ENCODE measurements around the gene DMKN.

The DMKN gene

GRCh38 chr19:35539314-35539713 is 25.9 kb upstream of the DMKN start:
- no peak for DNase-seq (ENCODE audit: low read depth in 1 of 2, low spot score in 1 of 2)
- Histone ChIP-seq H3K27ac (replicated peaks) (no peak overlapping the region), H3K27me3 (ENCODE audit: insufficient read depth, poor library complexity, severe bottlenecking) (peaks cover 2% of the 10 kb centered on the region), H3K4me3 (replicated peaks; ENCODE audit: insufficient read depth, low read length) (no peak overlapping the region)
- TF ChIP-seq POLR2AphosphoS5 (IDR thresholded peaks at IDR 0.05; ENCODE audit: low read depth), result no peak
- no peak for TF ChIP-seq REST (IDR thresholded peaks at IDR 0.05; ENCODE audit: insufficient replicate concordance, low read depth)
- no peak for TF ChIP-seq GABPA (IDR thresholded peaks at IDR 0.05; ENCODE audit: low read depth)

GRCh38 chr19:35534803-35535480 is 21.5 kb upstream of the DMKN start:
- Histone ChIP-seq H3K27ac (replicated peaks) (no peak overlapping the region), H3K27me3 (ENCODE audit: insufficient read depth, poor library complexity, severe bottlenecking) (peaks cover 10% of the 10 kb centered on the region), H3K4me3 (replicated peaks; ENCODE audit: insufficient read depth, low read length) (no peak overlapping the region)
- DNase-seq (ENCODE audit: low read depth in 1 of 2, low spot score in 1 of 2), result no peak
- no peak for TF ChIP-seq POLR2AphosphoS5 (IDR thresholded peaks at IDR 0.05; ENCODE audit: low read depth)
- no peak for TF ChIP-seq REST (IDR thresholded peaks at IDR 0.05; ENCODE audit: insufficient replicate concordance, low read depth)
- no peak for TF ChIP-seq CTCF (IDR thresholded peaks at IDR 0.05; ENCODE audit: insufficient read depth, low read length)
- no peak for TF ChIP-seq SPI1 (IDR thresholded peaks at IDR 0.05; ENCODE audit: borderline replicate concordance, low read depth)
- no peak for TF ChIP-seq GABPA (IDR thresholded peaks at IDR 0.05; ENCODE audit: low read depth)

- Histone ChIP-seq H3K4me3 (replicated peaks; ENCODE audit: insufficient read depth, low read length) (no peak overlapping the region), H3K27ac (replicated peaks) (no peak overlapping the region), H3K27me3 (ENCODE audit: insufficient read depth, poor library complexity, severe bottlenecking) (peaks cover 15% of the 10 kb centered on the region)
- no peak for TF ChIP-seq REST (IDR thresholded peaks at IDR 0.05; ENCODE audit: insufficient replicate concordance, low read depth)
- TF ChIP-seq CTCF (IDR thresholded peaks at IDR 0.05; ENCODE audit: insufficient read depth, low read length), result no peak
- TF ChIP-seq GABPA (IDR thresholded peaks at IDR 0.05; ENCODE audit: low read depth), result no peak
- TF ChIP-seq SPI1 (IDR thresholded peaks at IDR 0.05; ENCODE audit: borderline replicate concordance, low read depth), result no peak
- no peak for TF ChIP-seq POLR2AphosphoS5 (IDR thresholded peaks at IDR 0.05; ENCODE audit: low read depth)
- peak; percentile 17 to 38 for DNase-seq (ENCODE audit: low read depth in 1 of 2, low spot score in 1 of 2)
Observed at GRCh38 chr19:35533822-35534392, 20.5 kb upstream of the DMKN start.

All from HL-60 (cell line).